Stimulated activated CD4-positive, alpha-beta T cell treated with anti-CD3 and anti-CD28 coated beads, TNF-alpha, amount 100 ng/mL, for 24 hours (primary cell): Measurements from ENCODE around the gene HSD17B12.

Experiments
- DNase-seq, 3 experiments: peaks; one replicate each; pipeline ENCODE4 v3.0.0-alpha.2; 2020; ENCODE audit warnings: low read depth in 3 of 3

HSD17B12 gene

GRCh38 chr11:43688394-43688793 is 7.9 kb downstream of the HSD17B12 start:
- DNase-seq: no peak

- DNase-seq: no peak
Measured at GRCh38 chr11:43689167-43689566, 8.6 kb downstream of the HSD17B12 start.

- no peak for DNase-seq
Measured at GRCh38 chr11:43690929-43691725, 10.6 kb downstream of the HSD17B12 start.

GRCh38 chr11:43691806-43692205 is 11.3 kb downstream of the HSD17B12 start:
- DNase-seq: no peak

GRCh38 chr11:43693069-43693468 is 12.5 kb downstream of the HSD17B12 start:
- no peak for DNase-seq

- DNase-seq: no peak
Measured at GRCh38 chr11:43693731-43694130, 13.2 kb downstream of the HSD17B12 start.

- no peak for DNase-seq
Measured at GRCh38 chr11:43694477-43694876, 13.9 kb downstream of the HSD17B12 start.

GRCh38 chr11:43697679-43698078 is 17.1 kb downstream of the HSD17B12 start:
- no peak for DNase-seq

GRCh38 chr11:43699870-43700269 is 19.3 kb downstream of the HSD17B12 start:
- no peak for DNase-seq

GRCh38 chr11:43706631-43707030 is 26.1 kb downstream of the HSD17B12 start:
- no peak for DNase-seq

- no peak for DNase-seq
Measured at GRCh38 chr11:43708776-43709175, 28.2 kb downstream of the HSD17B12 start.

GRCh38 chr11:43709689-43710088 is 29.2 kb downstream of the HSD17B12 start:
- DNase-seq: no peak

- no peak for DNase-seq
Measured at GRCh38 chr11:43712676-43713075, 32.1 kb downstream of the HSD17B12 start.

- DNase-seq: no peak
Measured at GRCh38 chr11:43718373-43718772, 37.8 kb downstream of the HSD17B12 start.

GRCh38 chr11:43723617-43724016 is 43.1 kb downstream of the HSD17B12 start:
- DNase-seq: no peak

- DNase-seq: no peak
Measured at GRCh38 chr11:43732225-43732624, 51.7 kb downstream of the HSD17B12 start.

GRCh38 chr11:43734256-43734655 is 53.7 kb downstream of the HSD17B12 start:
- DNase-seq: no peak

GRCh38 chr11:43735115-43735514 is 54.6 kb downstream of the HSD17B12 start:
- no peak for DNase-seq

- DNase-seq: no peak
Measured at GRCh38 chr11:43735961-43736360, 55.4 kb downstream of the HSD17B12 start.

- DNase-seq: no peak
Measured at GRCh38 chr11:43736502-43737200, 56.1 kb downstream of the HSD17B12 start.

- no peak for DNase-seq
Measured at GRCh38 chr11:43737201-43737590, 56.7 kb downstream of the HSD17B12 start.

GRCh38 chr11:43738600-43739409 is 58.3 kb downstream of the HSD17B12 start:
- no peak for DNase-seq
